Lower lobe of right lung (tissue), 2 donors: ENCODE data around the gene CTNS. TPM values are rescaled to one million over a fixed set of nuclear protein-coding genes. Genes with fewer than 3 reads are reported as not detected.

Source experiments
- ATAC-seq, 2 donors: fragments of 200-7000 bp; cut with Tn5 transposase; one replicate each; pipeline ENCODE4 v1.9.1; 2020 to 2022; ENCODE audit warnings: mild to moderate bottlenecking in 2 of 2, moderate library complexity in 2 of 2
- DNase-seq: peaks from one replicate; pipeline ENCODE4 v3.0.0-alpha.2; 2020
- H3K27ac ChIP-seq: fragments of 200-600 bp; one replicate; pipeline ENCODE4 v1.8.0; 2022
- H3K27me3 ChIP-seq: fragments of 200-600 bp; one replicate; pipeline ENCODE4 v1.8.0; 2022; ENCODE audit warnings: low read depth
- H3K36me3 ChIP-seq: fragments of 200-600 bp; one replicate; pipeline ENCODE4 v1.8.0; 2022; ENCODE audit warnings: mild to moderate bottlenecking
- H3K4me1 ChIP-seq: fragments of 200-600 bp; one replicate; pipeline ENCODE4 v1.8.0; 2022
- H3K4me3 ChIP-seq: fragments of 200-600 bp; one replicate; pipeline ENCODE4 v1.8.0; 2022; ENCODE audit warnings: mild to moderate bottlenecking
- H3K9me3 ChIP-seq: fragments of 200-600 bp; one replicate; pipeline ENCODE4 v1.8.0; 2022
- intact Hi-C: fragments of 100-400 bp; cut with DNase I; formaldehyde crosslinking; loops from one replicate; pipeline ENCODE4 v1.11.0; 2022
- total RNA-seq: library from RNA; stranded (reverse); fragmentation: NEBNext Ultra II Directional; extraction: Animal tissue kit (Norgen Biotek cat#: 25700); gene quantifications from one replicate; pipeline ENCODE4 v1.2.1, GENCODE V29; 2021
- TF ChIP-seq, protein P1 (sequence below): fragments of 200-600 bp; IDR thresholded peaks from one replicate; pipeline ENCODE4 v1.8.0; 2022; ENCODE audit warnings: antibody characterized with exemption, mild to moderate bottlenecking
- donor health status: DM: no; HTN: yes; CAD: no; lungs with severe emphysema.

The CTNS gene
- total RNA-seq, 1 donor from 2014 or later, result 21.1 TPM

GRCh38 chr17:3610523-3610922, 26.0 kb upstream of the CTNS start:
- no peaks in the 10 kb centered on the region for H3K4me1 ChIP-seq
- H3K4me3 ChIP-seq, result no peak overlapping the region
- no peaks in the 10 kb centered on the region for H3K27me3 ChIP-seq
- ATAC-seq (no peak), DNase-seq (no peak)
- H3K9me3 ChIP-seq, result no peaks in the 10 kb centered on the region
- no peak overlapping the region for H3K27ac ChIP-seq
- H3K36me3 ChIP-seq, result peaks cover 92% of the 10 kb centered on the region
- TF ChIP-seq, protein P1, sequence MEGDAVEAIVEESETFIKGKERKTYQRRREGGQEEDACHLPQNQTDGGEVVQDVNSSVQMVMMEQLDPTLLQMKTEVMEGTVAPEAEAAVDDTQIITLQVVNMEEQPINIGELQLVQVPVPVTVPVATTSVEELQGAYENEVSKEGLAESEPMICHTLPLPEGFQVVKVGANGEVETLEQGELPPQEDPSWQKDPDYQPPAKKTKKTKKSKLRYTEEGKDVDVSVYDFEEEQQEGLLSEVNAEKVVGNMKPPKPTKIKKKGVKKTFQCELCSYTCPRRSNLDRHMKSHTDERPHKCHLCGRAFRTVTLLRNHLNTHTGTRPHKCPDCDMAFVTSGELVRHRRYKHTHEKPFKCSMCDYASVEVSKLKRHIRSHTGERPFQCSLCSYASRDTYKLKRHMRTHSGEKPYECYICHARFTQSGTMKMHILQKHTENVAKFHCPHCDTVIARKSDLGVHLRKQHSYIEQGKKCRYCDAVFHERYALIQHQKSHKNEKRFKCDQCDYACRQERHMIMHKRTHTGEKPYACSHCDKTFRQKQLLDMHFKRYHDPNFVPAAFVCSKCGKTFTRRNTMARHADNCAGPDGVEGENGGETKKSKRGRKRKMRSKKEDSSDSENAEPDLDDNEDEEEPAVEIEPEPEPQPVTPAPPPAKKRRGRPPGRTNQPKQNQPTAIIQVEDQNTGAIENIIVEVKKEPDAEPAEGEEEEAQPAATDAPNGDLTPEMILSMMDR, result no peak
- intact Hi-C loops, result no loop called here

- intact Hi-C loops, result no loop called here
- TF ChIP-seq, protein P1, result no peak
- Histone ChIP-seq H3K27me3 (no peaks in the 10 kb centered on the region), H3K4me1 (no peaks in the 10 kb centered on the region), H3K4me3 (no peak overlapping the region), H3K9me3 (no peaks in the 10 kb centered on the region), H3K36me3 (peaks cover 98% of the 10 kb centered on the region), H3K27ac (no peak overlapping the region)
- DNase-seq (no peak), ATAC-seq (no peak)
Measured at GRCh38 chr17:3613124-3613523, 23.4 kb upstream of the CTNS start.

DNA sequence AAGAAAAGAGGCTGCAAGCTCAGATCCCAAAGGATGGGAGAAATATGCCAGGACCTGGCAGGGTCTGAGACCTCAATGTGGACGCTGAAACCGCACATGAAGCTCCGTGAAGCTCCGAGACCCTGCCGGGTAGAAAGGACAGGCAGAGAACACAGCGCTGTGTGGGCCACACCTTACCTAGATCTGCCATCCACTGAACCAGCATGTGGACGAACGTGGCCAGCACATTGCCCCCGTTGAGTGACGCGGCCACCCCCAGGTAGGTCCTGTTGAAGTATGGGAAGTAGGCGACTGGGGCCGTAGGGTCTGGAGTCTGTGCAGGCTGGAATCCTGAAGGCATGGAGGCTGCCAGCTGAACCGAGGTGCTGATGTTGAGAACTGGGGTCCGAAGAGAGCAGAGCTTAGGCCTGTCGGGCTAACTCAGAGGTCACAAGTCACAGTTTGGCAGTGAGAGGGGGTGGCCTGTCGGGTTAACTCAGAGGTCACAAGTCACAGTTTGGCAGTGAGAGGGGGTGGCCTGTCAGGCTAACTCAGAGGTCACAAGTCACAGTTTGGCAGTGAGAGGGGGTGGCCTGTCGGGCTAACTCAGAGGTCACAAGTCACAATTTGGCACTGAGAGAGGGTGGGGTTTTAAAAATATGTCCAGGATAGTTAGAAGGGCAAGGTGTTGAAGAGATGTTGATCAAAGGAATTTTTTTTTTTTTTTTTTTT, 21.2 kb upstream of the CTNS start:
- no peak overlapping the region for H3K27ac ChIP-seq
- no peaks in the 10 kb centered on the region for H3K9me3 ChIP-seq
- DNase-seq (no peak), ATAC-seq (no peak)
- TF ChIP-seq, protein P1, result no peak
- H3K4me1 ChIP-seq, result no peaks in the 10 kb centered on the region
- H3K36me3 ChIP-seq, result peaks cover 99% of the 10 kb centered on the region
- no peak overlapping the region for H3K4me3 ChIP-seq
- no peaks in the 10 kb centered on the region for H3K27me3 ChIP-seq
- intact Hi-C loops, result no loop called here

DNA sequence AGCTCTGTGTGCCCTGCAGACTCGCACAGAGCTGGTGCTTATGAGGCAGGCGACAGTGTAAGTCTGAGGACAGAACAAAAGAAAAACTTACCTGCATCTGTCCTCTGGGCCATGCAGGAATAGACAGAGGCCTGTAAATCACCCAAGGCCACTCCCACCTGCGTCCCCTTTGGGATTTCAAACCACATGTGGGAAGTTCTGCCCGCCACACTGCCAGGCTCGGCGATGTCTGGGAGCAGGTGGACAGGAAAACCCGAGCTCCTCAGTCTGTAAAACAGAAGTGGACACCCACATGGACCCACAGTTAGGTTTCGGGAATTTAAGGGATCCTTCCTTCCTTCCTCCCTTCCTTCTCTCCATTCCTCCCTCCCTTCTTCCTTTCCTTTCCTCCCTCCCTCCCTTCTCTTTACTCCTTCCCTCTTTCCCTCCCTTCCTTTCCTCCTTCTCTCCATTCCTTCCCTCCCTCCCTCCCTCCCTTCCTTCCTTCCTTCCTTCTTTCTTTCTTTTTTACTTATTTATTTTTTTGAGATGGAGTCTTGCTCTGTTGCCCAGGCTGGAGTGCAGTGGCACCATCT, 15.3 kb upstream of the CTNS start:
- DNase-seq (no peak), ATAC-seq (no peak)
- intact Hi-C loops, result no loop called here
- Histone ChIP-seq H3K4me3 (no peak overlapping the region), H3K27me3 (no peaks in the 10 kb centered on the region), H3K9me3 (no peaks in the 10 kb centered on the region), H3K27ac (no peak overlapping the region), H3K36me3 (peaks cover 96% of the 10 kb centered on the region), H3K4me1 (no peaks in the 10 kb centered on the region)
- TF ChIP-seq, protein P1, result no peak

DNA sequence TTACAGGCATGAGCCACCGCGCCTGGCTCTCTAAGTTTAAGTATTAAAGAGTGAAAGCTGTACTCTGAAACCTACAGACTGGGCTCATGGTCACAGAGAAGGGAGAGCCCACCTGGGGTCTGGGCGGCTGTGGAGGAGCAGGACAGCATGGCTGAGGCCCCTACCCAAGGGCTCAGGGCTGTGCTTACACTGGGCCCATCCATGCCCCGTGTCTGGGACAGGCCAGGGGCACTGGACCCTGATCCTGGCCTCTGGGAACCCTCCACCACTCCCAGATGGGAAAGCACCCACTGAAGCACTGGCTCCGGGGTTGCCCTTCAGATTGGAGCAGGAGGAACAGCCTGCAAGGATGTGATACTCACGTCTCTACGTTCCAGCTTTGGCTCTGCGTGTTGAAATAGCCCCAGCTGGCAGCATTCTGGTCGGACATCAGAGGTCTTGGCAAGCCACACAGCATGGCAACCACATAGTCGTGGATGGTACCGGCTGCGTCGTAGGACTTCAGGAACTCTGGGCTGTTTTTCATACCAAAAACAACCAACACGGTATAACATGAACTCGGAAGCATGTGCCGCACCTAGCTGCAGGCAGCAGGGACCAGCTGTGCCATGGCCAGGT, 13.5 kb upstream of the CTNS start:
- no peak for ATAC-seq
- H3K4me1 ChIP-seq, result no peaks in the 10 kb centered on the region
- no peak for DNase-seq
- H3K9me3 ChIP-seq, result no peaks in the 10 kb centered on the region
- no peak overlapping the region for H3K27ac ChIP-seq
- TF ChIP-seq, protein P1, result no peak
- no peaks in the 10 kb centered on the region for H3K27me3 ChIP-seq
- intact Hi-C loops, result no loop called here
- peaks cover 90% of the 10 kb centered on the region for H3K36me3 ChIP-seq
- H3K4me3 ChIP-seq, result no peak overlapping the region
